GM12878 (cell line): ENCODE measurements around the gene MSRB1. TPM values are rescaled to one million over a fixed set of nuclear protein-coding genes. Genes with fewer than 3 reads are reported as not detected.
"Not testable (repeated sequence)": the region's sequence is repeated elsewhere in the genome, so short reads cannot be mapped to it uniquely, and the experiment has no call there.

Experiments used
- ATAC-seq: fragments of 200-7000 bp; cut with Tn5 transposase; 3 replicates; pipeline ENCODE4 v1.9.1; 2020; ENCODE audit warnings: mild to moderate bottlenecking, moderate library complexity
- BruUV-seq: library from RNA; stranded (reverse); fragments of 400-500 nt; replicated peaks from 2 replicates; lab custom pipeline; 2021; lab: Mats Ljungman, UMichigan
- CTCF ChIA-PET: fragments of 300-600 bp; sonication (Branson Sonifier 250); formaldehyde crosslinking; extraction: SDS; loops from one replicate; lab custom pipeline; 2021; ENCODE audit warnings: inconsistent platforms; lab: Yijun Ruan, JAX
- POLR2A ChIA-PET: fragments of 350-600 bp; formaldehyde crosslinking; extraction: SDS; loops from one replicate; lab custom pipeline; 2021; ENCODE audit warnings: inconsistent platforms; lab: Charles Lee
- RAD21 ChIA-PET: fragments of 300-600 bp; sonication (Branson Sonifier 250); formaldehyde crosslinking; loops from one replicate; lab custom pipeline; 2023; ENCODE audit warnings: antibody characterized with exemption; ENCODE audit not compliant: unreplicated experiment; lab: Charles Lee
- SMC1A ChIA-PET: fragments of 300-600 bp; sonication (Branson Sonifier 250); formaldehyde crosslinking; loops from one replicate; lab custom pipeline; 2023; ENCODE audit not compliant: unreplicated experiment, uncharacterized antibody; lab: Charles Lee
- DNase-seq: peaks from one replicate; pipeline ENCODE4 v3.0.0-alpha.2; 2011; ENCODE audit warnings: low read depth, low spot score
- FAIRE-seq: peaks from 3 replicates; lab custom pipeline; 2011; peaks lifted over from hg19 to GRCh38; lab: Jason Lieb, UNC
- H2AFZ ChIP-seq: 2 replicates; pipeline ENCODE4 v1.6.0; 2011; ENCODE audit warnings: low read depth, low read length, control low read depth; ENCODE audit not compliant: control insufficient read depth
- H3K27ac ChIP-seq: 2 replicates; pipeline ENCODE4 v1.5.1; 2011; ENCODE audit warnings: control low read depth; ENCODE audit not compliant: control insufficient read depth, insufficient read depth
- H3K27me3 ChIP-seq, 2 experiments: replicated peaks in 1 of 2; 2 replicates each; pipeline versions ENCODE4 v1.6.0 to v1.6.1; 2011; ENCODE audit warnings: low read length in 1 of 2; ENCODE audit not compliant: control insufficient read depth in 2 of 2, insufficient read depth in 2 of 2
- H3K36me3 ChIP-seq, 2 experiments: 2 replicates each; pipeline ENCODE4 v1.5.1; 2011; ENCODE audit warnings: low read length in 1 of 2; ENCODE audit not compliant: control insufficient read depth in 2 of 2, insufficient read depth in 2 of 2
- H3K4me1 ChIP-seq: 2 replicates; pipeline ENCODE4 v1.6.1; 2011; ENCODE audit warnings: mild to moderate bottlenecking, low read length, moderate library complexity, mixed read lengths; ENCODE audit not compliant: control insufficient read depth, insufficient read depth
- H3K4me2 ChIP-seq: 2 replicates; pipeline ENCODE4 v1.6.0; 2011; ENCODE audit warnings: control low read depth; ENCODE audit not compliant: control insufficient read depth, insufficient read depth
- H3K4me3 ChIP-seq: fragments of 200-600 bp; sonication (generic); 2 replicates; pipeline ENCODE4 v1.5.1; 2016
- H3K79me2 ChIP-seq: 2 replicates; pipeline ENCODE4 v1.6.0; 2011; ENCODE audit warnings: low read length; ENCODE audit not compliant: control insufficient read depth, insufficient read depth
- H3K9ac ChIP-seq: 2 replicates; pipeline ENCODE4 v1.8.0; 2011; ENCODE audit warnings: low read length, control low read depth, mixed read lengths; ENCODE audit not compliant: control insufficient read depth, insufficient read depth
- H3K9me3 ChIP-seq: replicated peaks from 3 replicates; pipeline ENCODE4 v1.5.1; 2011; ENCODE audit warnings: mild to moderate bottlenecking, low read length; ENCODE audit not compliant: control insufficient read depth, insufficient read depth
- H4K20me1 ChIP-seq: 2 replicates; pipeline ENCODE4 v1.6.0; 2011; ENCODE audit not compliant: control insufficient read depth, insufficient read depth
- E2F4 ChIP-seq: IDR thresholded peaks from 2 replicates; pipeline ENCODE4 v1.6.1; 2012; ENCODE audit warnings: low read depth, low read length, improper control_type of control experiment
- GATAD2B ChIP-seq: fragments of 450-650 bp; conservative IDR thresholded peaks from 2 replicates; pipeline ENCODE4 v1.6.1; 2017; ENCODE audit warnings: low read depth, mild to moderate bottlenecking, moderate library complexity
- MLLT1 ChIP-seq: fragments of 450-650 bp; IDR thresholded peaks from 2 replicates; pipeline ENCODE4 v1.6.1; 2016; ENCODE audit warnings: mild to moderate bottlenecking
- NR2F1 ChIP-seq: fragments of 450-650 bp; conservative IDR thresholded peaks from 2 replicates; pipeline ENCODE4 v1.6.1; 2017; ENCODE audit warnings: mild to moderate bottlenecking
- PAX5 ChIP-seq: IDR thresholded peaks from 2 replicates; pipeline ENCODE4 v1.6.1; 2011; ENCODE audit warnings: low read depth, low read length, borderline replicate concordance
- POU2F2 ChIP-seq: IDR thresholded peaks from 3 replicates; pipeline ENCODE4 v1.6.1; 2011; ENCODE audit warnings: low read depth, mild to moderate bottlenecking, low read length, borderline replicate concordance
- SIN3A ChIP-seq: IDR thresholded peaks from 2 replicates; pipeline ENCODE4 v1.6.1; 2012; ENCODE audit warnings: low read depth, low read length, improper control_type of control experiment
- WGBS: methylation state at CpG from one replicate; pipeline ENCODE4 v1.1.6; 2016; ENCODE audit warnings: low lambda C conversion rate; ENCODE audit not compliant: insufficient replicate concordance, insufficient coverage; ENCODE audit errors: missing lambda C conversion rate; 5-methylcytosine and 5-hydroxymethylcytosine counted together
- in situ Hi-C: fragments of 300-500 bp; cut with MboI; formaldehyde crosslinking; loops from 9 replicates; pipeline ENCODE4 v1.14.3; 2018; ENCODE audit warnings: mixed read lengths
- intact Hi-C: fragments of 100-400 bp; cut with micrococcal nuclease; formaldehyde crosslinking; loops from one replicate; pipeline ENCODE4 v1.14.2; 2022; ENCODE audit not compliant: unreplicated experiment
- polyA plus RNA-seq, 11 experiments: library from polyadenylated mRNA; depleted of rRNA in 4 of 11; unstranded in 6 of 11; stranded (reverse) in 5 of 11; fragments of >200 nt; fragmentation: Nextera tagmentation in 4 of 11; fragmentation: Illumina TruSeq in 1 of 11; extraction: Ambion mirVana in 4 of 11; extraction: Trizol in 1 of 11; gene quantifications; 1 replicate in 1 of 11; 2 replicates in 10 of 11; pipeline versions ENCODE4 v1.2.1 to v1.2.3, GENCODE V29; 2011 to 2016; ENCODE audit warnings: inconsistent platforms in 2 of 11, missing spikeins in 2 of 11, low read depth in 1 of 11
- total RNA-seq, 4 experiments: library from RNA; depleted of rRNA in 3 of 4; stranded (reverse); fragments of >200 nt in 3 of 4; fragmentation: Illumina TruSeq in 1 of 4; extraction: Trizol in 1 of 4; gene quantifications; 2 replicates each; pipeline versions ENCODE4 v1.2.1 to v1.2.3, GENCODE V29; 2013 to 2021

Gene MSRB1
- total and polyA plus RNA-seq, 10 of the 15 experiments (the other 5 are each of a cell fraction or from before 2014, with no cell fraction given) = 5.1 to 48.6 (median 25.7) TPM

GRCh38 chr16:1940273-1941161 lies 2.5 kb downstream of the MSRB1 start:
- Histone ChIP-seq H3K4me2 (peak overlapping the region; percentile 42), H3K9me3 (no peaks in the 10 kb centered on the region), H3K27ac (no peak overlapping the region), H3K9ac (no peak overlapping the region), H2AFZ (no peak overlapping the region), H4K20me1 (no peaks in the 10 kb centered on the region), H3K4me1 (peaks cover 10% of the 10 kb centered on the region; the same call in 1 of the 2 replicates), H3K4me3 (no peak overlapping the region), H3K27me3 (no peaks in the 10 kb centered on the region), H3K79me2 (peaks cover 18% of the 10 kb centered on the region), H3K36me3 (peaks cover 0 to 5% of the 10 kb centered on the region in 2 experiments; a peak in 3 of 4 replicates)
- in situ Hi-C loops = no loop called here
- ChIA-PET POLR2A (interaction anchor here (0.6 to 2.3 kb wide), 8 partner anchors 18 to 805 kb away, joined by 3 to 6 read pairs (median 4); partner anchors contain the start of gene RPS2), SMC1A (no interaction called here), RAD21 (interaction anchor here (1.8 kb wide), 1 partner anchor 12 kb away, joined by 6 read pairs; no protein-coding TSS in a partner anchor), CTCF (interaction anchor here (0.9 to 2.0 kb wide), 7 partner anchors 11 to 317 kb away, joined by 3 to 9 read pairs (median 5); no protein-coding TSS in a partner anchor)
- intact Hi-C loops = no loop called here
- no peak for FAIRE-seq
- DNase-seq = no peak
- ATAC-seq = no peak
- BruUV-seq = no TSS peak
- peak; percentile 60; the same call in 1 of the 3 replicates for TF ChIP-seq POU2F2
- 0 out of 2 replicates have a peak, but pooled peaks have one; percentile 19 for TF ChIP-seq MLLT1
- 0 out of 2 replicates have a peak, but pooled peaks have one; percentile 14 for TF ChIP-seq GATAD2B
- no peak for TF ChIP-seq SIN3A
- 0 out of 2 replicates have a peak, but pooled peaks have one; percentile 15 for TF ChIP-seq PAX5
- TF ChIP-seq E2F4 = no peak
- TF ChIP-seq NR2F1 = 0 out of 2 replicates have a peak, but pooled peaks have one; percentile 27
- WGBS = 93% methylated on average over 23 of the region's 23 CpGs

GRCh38 chr16:1939833-1940232 lies 3.2 kb downstream of the MSRB1 start:
- ChIA-PET CTCF (interaction anchor here (0.9 to 2.0 kb wide), 3 partner anchors 10 to 318 kb away, joined by 3 to 9 read pairs (median 4); no protein-coding TSS in a partner anchor), RAD21 (interaction anchor here (1.8 kb wide), 1 partner anchor 11 kb away, joined by 6 read pairs; no protein-coding TSS in a partner anchor), POLR2A (interaction anchor here (0.6 to 2.3 kb wide), 3 partner anchors 17 to 210 kb away, joined by 3 to 6 read pairs (median 3); no protein-coding TSS in a partner anchor)
- H3K27me3 ChIP-seq, ATAC-seq, SMC1A ChIA-PET, H3K9ac ChIP-seq, H3K4me2 ChIP-seq, H4K20me1 ChIP-seq, intact Hi-C loops, H2AFZ ChIP-seq, DNase-seq, BruUV-seq, H3K36me3 ChIP-seq, H3K9me3 ChIP-seq, FAIRE-seq, H3K27ac ChIP-seq, H3K4me3 ChIP-seq: not testable (repeated sequence)
- in situ Hi-C loops = loop anchor here (10.0 kb wide), 1 partner anchor 75 kb away; no protein-coding TSS in a partner anchor
- H3K79me2 ChIP-seq = peaks cover 18% of the 10 kb centered on the region
- WGBS = 97% methylated on average over 6 of the region's 8 CpGs
- peaks cover 10% of the 10 kb centered on the region; the same call in 1 of the 2 replicates for H3K4me1 ChIP-seq
